Activated T-cell treated with anti-CD3 and anti-CD28 coated beads for 24 hours (primary cell): Measurements from ENCODE around the gene POMC.
"Not testable (repeated sequence)": the region's sequence is repeated elsewhere in the genome, so short reads cannot be mapped to it uniquely, and the experiment has no call there.

ENCODE experiments used
- DNase-seq: peaks from one replicate; pipeline ENCODE4 v3.0.0-alpha.2; 2020; ENCODE audit warnings: low read depth

Gene POMC

DNA sequence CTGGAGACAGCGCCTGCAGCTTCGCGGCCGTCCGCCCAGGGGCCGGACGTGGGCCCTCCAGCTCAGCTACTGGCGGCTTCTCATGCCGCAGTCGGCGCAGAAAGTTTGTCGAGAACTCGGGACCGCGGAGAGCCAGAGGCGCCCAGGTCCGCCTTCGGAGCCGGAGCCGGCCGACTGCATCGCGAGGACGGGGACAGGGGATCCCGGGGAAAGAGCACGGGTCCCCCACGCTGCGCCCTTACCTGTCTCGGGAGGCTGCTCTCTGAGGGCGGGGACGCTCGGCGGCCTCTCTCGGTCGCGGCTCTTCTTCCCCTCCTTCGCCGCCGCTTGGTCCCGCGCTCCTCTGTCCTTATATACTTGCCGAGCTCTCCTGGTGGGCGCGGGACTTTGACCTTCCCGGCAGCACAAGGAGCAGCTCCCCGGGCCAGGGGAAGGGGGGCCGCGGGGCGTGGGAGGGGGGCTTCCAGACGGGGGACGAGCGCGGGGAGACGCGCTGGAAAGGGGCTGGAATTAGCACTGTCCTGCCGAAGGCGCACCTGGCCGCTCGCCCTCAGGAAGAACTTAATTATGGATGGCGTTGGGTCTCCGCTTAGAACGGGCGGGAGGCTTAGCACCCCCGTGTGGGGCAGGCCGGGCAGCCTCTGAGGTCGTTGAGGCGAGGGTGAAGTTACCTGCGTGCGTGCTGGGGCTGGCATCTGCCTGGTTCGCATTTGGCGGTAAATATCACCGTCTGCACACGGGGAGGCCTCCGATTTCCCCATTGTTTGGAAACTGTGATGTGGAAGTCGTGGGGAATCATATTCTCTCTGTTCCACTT lies at the start of gene POMC:
TSS of gene POMC (minus strand) at position 325 of the 817 bp plus-strand sequence. CDS start 3,808 bp downstream, outside the sequence.
- peak; percentile 7 for DNase-seq

DNA sequence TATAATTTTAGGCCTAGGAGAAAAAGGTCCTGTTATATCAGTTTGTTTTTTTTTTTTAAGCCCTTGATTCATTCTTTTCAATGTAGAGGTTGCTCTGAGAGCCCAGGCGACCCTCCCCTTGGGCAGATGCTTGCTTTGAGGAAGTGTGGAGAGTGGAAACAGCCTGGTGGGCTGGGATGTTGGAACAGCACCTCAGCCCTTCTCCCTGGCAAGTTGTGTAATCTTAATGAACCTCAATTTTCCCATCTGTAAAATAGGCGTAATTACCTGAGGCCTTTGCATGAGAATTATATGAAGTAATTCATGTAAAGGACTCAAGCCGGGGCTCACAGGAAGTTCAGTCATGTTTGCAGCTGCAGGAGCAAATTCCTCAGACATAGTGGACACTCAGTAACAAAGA lies 49.7 kb upstream of the POMC start:
- DNase-seq, result no peak

DNA sequence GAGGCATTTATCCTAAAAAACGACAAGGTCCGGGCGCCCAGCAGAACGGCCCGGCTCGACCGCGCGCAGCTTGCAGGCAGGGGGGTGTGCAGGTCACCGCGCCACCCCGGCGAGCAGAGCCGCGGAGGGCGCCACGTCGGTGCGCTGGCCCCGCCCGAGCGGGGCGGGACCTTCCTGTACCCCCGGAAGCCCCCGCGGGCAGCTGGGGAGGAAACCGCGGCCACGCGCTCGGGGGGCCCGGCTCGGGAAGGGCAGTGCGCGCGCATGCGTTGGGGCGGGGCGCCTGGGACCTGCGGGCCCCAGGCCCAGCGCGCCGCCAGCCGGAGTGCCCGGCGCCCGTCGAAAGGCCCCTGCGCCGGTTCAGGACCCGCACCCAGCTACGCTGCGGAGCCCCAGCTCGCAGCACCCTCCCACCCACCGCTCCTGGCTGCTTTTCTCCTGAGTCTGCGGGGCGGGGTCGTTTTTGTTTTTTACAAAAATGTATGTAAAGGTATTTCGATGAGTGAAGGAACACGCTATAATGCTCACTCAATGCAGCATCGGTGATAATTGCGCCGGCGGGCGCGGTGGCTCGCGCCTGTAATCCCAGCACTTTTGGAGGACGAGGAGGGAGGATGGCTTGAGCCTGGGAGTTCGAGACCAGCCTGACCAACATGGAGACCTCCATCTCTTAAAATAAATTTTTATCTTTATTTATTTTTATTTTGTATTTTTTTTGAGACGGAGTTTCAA lies 47.7 kb upstream of the POMC start:
- DNase-seq, result peak; percentile 80

DNA sequence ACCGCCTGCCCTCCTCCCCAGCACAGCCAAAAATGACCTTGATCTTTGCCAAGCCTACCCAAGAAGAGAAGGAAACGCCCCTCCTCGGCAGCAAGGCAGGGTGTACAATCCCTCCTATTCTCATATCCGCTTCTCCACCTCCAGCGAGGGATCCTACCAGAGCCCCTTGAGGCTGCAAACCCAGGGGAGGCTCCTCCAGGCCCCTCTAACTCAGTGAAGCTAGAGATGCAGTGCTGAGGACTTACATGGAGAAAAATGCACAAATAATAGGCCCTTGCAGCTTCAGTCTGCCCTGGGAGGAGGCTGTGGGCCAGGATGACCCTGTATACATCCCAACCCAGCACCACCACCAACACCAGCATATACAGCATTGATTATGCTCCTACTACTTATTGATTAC lies 46.9 kb upstream of the POMC start:
- DNase-seq, result no peak

DNA sequence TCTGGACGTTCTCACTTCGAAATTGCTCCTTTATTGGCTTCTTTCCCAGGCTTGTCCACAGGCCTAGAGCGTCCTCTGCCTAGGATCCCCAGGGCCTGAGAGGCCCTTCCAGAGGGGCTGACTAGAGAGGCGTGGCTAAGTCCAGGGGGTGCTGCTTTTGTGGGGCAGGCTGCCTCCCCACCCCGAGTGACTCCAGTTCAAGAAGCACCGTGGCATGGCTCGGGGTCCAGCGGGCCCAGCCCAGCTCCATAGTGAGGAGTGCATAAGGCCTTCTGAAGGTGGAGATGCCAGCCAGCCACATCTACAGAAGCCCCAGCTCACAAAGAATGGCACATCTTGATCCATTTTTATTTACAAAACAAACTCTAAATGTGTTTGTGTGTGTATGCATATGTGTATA lies 44.8 kb upstream of the POMC start:
- no peak for DNase-seq

DNA sequence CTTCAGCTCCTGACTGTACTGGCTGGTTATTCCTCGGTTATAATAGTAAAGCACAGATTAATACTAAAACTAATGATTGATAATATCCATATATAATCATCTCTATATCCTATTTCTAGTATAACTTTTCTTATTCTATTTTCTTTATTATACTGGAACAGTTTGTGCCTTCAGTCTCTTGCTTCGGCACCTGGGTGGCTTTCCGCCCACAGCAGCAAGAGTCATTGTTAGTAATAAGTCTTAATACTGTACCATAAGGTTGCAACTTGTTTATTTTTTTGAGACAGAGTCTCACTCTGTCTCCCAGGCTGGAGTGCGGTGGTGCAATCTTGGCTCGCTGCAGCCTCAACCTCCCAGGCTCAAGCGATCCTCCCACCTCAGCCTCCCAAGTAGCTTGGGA lies 42.5 kb upstream of the POMC start:
- not testable (repeated sequence) for DNase-seq

DNA sequence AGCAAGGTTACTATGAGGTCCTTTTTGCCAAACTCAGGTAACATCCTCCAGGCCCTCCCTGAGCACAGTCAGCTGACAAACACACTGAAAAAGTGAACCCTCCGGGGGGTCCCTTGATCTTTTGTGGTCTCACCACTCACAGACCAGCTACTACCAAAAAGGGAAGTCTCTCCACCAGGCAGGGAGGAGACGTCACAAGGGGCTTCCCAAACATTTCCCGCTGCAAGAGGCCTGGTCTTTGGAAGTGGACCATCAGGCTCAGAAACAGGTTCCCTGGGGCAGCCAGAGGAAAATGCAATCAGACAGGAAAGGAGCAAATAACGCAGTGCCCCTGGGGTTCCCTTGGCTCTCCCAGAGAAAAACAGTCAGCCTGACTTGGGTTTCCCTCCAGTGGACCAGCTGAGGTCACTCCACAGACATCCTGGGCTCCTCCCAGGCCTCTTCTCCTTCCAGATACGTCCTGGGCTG lies 38.7 kb upstream of the POMC start:
- DNase-seq, result no peak

DNA sequence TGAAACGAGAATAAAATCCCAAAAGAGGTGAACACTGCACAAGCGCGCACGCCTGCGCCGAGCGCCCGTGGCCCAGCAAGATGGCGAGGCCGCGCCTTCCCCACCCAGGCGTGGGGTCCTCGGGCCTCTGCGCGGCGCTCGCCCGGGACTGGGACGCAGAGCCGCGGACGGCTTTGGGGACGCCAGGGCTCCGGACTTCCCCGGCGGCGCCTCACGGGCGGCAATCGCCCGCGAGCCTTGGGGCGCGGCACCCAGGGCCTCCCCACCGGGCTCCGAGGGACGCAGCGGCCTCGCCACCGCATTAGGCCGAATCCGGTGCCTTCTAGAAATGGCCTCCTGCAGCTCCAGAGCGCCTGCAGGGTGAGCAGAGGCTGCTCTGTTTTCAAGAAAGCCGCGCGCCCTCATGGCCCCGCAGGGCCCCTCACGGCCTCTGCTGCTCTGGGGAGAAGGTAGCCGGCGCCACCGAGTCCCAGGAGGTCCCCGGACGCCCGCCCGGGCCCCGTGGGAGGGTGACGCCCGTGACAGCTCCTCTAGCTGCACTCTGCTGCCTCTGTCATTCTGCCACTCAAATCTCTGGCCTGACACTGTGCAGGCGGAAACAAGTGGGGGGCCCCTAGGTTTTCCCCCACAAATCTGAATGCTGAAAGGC lies 35.9 kb upstream of the POMC start:
- no peak for DNase-seq

DNA sequence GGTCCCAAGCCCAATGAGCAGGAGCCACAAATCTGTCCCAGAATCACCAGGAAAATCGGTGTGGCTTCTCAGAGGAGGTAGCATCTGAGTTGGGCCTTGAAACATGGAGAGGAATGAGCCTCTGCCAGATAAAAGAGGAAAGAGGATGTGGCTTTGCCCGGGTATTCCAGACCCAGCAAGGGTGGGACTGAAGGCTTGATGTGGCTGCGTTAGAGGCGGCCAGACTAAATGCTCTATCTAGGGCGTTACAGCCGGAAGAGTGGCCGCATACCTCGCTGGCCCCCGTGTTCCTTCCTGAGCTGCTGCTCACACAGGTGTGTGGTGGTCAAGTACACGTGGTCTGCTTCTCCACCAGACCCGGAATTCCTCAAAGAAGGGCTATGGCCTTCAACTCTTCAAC lies 33.9 kb upstream of the POMC start:
- DNase-seq, result no peak

DNA sequence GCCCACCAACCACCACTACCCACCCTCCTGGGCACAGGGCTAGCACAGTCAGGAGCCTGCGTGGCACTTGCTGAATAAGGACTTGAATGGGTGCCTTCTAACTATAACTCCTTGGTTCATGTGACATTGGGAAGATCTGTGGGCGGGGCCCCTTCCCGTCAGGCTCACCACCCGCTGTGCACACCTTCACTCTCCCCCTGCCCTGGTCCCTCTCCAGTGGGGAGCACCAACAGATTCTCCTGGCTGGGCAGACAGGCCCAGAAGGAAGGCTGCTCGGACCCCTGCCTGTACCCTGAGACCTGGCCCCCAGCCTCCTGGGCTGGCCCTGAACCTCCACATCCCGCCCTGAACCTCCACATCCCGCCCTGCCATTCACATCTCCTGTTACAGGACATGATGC lies 33.4 kb upstream of the POMC start:
- DNase-seq, result no peak

DNA sequence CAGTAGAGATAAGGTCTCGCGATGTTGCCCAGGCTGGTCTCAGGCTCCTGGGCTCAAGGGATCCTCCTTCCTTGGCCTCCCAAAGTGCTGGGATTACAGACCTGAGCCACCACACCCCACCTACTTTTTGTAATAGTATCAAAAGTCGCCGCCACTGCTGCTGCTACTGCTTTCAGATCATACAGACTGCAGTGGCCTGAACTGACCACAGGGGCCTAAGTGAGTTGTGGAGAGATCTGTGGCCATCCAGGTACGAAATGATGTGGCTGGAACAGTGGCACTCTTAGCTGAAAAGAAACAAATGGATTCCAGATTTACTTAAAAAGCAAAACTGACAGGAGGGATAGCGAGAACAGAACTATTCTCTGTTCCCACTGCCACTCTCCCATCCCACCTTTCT lies 32.9 kb upstream of the POMC start:
- DNase-seq, result no peak

DNA sequence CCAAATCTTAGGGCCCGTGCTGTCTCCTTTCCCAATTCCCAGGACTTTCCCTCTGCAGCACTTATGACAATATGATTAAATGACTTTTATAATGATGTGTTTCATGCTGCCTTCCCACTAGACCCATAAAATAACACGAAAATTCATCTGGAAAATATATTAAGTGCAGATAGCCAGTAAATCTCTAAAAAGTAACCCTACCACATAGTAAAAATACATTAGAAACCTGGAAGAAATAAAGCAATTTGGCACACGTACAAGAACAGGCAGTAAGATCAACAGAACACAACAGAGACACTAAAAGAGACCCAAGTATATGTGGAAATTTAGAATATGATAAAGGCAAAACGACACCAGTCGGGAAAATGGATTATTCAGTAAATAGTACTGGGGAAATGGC lies 30.2 kb upstream of the POMC start:
- no peak for DNase-seq

DNA sequence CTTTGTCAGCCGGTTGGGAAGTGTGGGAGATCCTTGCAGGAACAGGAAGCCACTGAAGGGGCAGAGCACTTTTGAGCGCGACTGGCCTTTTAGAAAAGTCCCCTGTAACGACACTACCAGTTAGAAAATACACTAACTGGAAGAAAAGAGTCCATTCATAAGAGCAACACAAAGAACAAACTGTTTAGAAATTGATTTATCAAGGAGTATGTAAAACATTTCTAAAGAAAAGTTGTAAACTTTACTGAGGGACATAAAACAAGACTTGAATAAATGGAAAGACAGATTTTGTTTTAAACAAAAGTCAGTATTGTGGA lies 29.8 kb upstream of the POMC start:
- no peak for DNase-seq

DNA sequence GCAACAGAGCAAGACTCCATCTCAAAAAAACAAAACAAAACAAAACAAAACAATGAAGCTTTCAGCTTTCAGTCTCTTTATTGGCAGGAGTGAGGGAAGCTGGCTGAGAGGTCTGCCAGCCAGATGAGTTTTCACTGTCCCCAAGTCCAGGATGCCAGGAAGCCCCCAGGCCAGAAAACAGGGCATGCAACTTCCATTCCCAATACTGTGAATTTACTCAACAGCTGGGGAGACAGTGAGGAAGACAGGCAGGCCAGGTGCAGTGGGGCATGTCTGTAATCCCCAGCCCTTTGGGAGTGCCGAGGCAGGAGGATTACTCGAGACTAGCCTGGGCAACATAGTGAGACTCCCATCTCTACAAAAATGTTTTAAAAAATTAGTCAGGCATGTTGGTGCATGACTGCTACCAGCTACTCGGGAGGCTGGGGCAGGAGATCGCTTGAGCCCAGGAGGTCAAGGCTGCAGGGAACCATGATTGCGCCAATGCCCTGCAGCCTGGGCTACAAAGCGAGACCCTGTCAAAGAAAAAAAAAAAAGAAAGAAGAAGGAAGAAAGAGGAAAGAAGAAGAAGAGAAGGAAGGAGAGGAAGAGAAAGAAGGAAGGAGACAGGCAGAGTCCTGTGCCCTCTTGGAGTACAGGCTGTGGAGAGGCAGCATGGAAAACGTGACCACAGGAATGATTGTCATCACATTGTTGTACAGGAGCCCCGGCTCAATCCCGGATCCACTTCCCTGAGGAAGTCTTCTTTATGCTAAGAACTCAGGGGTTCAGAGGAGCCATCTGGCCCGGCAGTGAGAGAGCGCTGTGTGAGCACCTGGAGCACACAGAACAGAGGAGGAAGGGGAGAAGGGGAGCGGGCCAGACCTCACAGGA lies 29.2 kb upstream of the POMC start:
- DNase-seq, result no peak

DNA sequence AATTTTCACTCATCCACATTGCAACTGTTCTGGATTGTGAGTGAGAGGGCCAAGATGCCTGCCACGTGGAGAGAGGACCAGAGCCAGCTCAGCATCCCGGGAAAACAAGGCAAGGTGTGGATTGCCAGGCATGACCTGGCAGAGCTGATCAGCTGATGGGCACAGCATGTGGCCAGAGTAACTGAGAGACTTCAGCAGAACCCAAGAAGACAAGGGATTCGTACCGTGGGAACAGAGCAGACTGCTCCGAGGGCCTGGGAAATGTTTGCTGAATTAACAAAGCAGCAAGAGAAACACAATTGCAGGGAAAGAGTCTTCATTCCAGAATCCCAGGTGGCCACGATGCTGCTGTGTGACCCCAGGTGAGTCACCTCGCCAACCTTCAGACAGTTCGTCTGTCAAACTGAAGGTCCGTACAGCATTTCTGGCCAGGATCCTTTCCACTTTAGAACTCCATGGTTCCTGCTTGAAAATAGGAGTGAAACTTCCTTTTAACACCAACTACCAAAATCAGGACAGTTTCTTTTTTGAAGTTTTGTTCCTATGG lies 26.3 kb upstream of the POMC start:
- no peak for DNase-seq

DNA sequence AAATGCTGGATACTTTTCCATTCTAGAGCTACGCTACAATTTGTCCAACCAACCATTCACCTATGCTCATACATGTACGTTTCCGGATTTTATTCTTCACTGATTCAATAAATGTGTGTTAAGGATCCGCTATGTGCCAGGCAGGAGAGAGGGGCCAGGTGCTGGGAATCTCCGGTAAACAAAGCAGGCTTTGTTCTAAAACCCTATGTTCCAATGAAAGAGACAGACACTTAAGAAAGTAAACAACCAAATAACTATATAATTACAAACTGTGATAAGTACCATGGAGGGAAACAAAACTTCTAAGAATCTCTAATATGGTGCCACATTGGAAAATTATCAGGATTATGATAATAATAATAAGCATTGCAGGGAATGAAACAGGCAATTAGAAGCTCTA lies 22.2 kb upstream of the POMC start:
- DNase-seq, result no peak

DNA sequence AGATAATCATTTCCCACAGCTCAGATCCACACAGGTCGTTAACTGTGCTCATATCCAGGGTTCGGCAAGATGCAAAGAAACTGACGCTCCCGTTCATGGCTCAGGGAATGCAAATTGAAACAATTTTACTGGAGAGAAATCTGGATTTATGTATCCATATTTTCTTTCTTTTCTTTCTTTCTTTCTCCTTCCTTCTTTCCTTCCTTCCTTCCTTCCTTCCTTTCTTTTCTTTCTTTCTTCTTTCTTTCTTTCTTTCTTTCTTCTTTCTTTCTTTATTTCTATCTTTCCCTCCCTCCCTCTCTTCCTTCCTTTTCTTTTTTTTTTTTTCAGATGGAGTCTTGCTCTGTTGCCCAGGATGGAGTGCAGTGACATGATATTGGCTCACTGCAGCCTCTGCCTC lies 20.0 kb upstream of the POMC start:
- DNase-seq, result no peak

DNA sequence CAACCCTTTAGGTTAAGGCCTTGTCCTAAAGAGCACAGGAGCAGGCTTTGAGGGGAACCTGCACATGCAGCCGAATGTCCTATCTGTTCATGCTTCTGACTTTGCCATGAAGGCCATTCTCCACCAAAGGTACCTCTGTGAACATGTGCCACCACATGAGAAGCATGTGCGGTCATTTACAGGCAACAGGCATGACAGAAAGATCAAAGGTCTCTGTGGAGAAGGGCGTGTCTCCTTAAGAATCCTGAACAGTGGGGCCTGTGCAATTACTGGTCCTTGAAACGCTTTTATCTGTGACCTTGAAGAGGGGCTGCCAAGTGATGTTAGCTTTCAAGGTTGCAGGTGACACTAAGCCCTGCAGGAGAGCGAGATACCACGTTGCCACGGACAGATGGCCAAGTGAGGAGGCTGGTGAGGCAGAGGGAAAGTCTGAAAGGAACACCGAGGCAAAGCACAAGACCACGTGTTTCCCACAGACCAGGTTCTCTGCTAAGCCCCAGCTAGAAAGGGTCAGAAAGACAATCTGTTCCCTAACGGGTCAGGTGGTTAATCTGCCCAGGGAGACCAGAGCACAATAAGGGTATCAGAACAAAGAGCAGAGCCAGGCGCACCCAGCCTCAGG lies 19.5 kb upstream of the POMC start:
- no peak for DNase-seq

DNA sequence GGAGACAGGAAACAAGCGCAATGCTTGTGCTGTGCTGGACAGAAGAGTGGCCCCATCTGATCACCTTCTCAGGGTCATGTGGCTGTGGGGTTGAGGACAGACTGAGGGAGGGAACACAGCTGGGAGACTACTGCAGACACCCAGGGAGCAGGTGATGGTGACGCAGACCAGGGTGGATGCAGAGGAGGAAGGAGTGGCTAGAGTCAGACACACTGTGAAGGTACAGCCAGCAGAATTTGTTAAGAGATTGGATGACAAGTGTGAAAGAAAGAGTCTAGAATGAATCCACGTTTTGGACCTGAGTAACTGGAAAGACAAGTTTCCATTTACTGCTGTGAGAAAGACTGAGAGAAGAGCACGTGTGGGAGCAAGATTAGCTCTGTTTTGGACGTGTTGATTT lies 15.9 kb upstream of the POMC start:
- DNase-seq, result no peak

DNA sequence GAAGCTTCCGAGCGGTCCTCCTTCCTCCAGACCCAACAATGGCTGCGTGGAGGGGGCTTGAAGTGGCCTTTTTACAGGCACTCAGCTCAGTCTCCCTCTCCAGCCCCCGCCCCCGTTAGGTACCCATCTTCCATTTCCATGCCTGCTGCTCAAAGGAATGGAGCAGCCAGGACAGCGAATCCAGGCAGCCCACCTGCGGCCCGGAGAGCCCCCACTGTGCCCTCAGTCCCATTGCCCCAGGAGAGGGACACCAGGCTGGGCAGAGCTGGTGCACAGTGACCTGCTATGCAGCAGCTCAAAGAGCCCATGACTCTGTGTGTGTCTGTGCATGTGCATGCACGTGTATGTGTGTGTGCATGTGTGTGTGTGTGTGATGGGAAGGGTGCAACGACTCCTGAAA lies 10.6 kb upstream of the POMC start:
- DNase-seq, result no peak

DNA sequence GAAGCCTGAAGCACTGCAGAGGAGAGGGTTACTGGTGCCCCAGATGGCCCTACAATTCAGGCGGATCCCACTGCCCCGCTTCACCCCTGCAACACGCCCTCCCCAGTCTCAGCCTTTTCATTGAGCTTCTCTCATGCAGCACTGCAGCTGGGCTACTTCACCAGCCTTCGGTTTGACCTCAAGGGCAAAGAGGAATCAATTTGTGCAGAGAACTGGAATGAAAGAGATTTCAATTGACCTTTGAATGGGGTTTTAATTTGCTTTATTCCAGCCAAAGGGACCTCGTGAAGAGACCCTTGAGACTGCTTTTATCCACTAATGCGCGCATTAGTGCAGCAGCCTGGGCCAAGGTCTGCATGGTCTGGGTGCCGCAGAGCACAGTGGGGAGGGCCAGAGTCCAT lies 8.8 kb upstream of the POMC start:
- DNase-seq, result no peak
